OCI-LY1 (cell line): ENCODE results near the gene CHCHD4.

ENCODE experiments used
- EZH2 ChIP-seq: fragments of 200-600 bp; sonication (generic), shearing (Covaris generic); IDR thresholded peaks from 2 replicates; pipeline ENCODE4 v1.8.0; 2017; ENCODE audit warnings: borderline replicate concordance, mixed run types, mild to moderate bottlenecking, antibody characterized with exemption, low read length, moderate library complexity, mixed read lengths
- TF ChIP-seq, protein P1 (sequence below): fragments of 200-600 bp; sonication (generic), shearing (Covaris generic); IDR thresholded peaks from 2 replicates; pipeline ENCODE4 v1.5.1; 2017; ENCODE audit warnings: mild to moderate bottlenecking, antibody characterized with exemption, low read length, moderate library complexity, mixed read lengths

DNA sequence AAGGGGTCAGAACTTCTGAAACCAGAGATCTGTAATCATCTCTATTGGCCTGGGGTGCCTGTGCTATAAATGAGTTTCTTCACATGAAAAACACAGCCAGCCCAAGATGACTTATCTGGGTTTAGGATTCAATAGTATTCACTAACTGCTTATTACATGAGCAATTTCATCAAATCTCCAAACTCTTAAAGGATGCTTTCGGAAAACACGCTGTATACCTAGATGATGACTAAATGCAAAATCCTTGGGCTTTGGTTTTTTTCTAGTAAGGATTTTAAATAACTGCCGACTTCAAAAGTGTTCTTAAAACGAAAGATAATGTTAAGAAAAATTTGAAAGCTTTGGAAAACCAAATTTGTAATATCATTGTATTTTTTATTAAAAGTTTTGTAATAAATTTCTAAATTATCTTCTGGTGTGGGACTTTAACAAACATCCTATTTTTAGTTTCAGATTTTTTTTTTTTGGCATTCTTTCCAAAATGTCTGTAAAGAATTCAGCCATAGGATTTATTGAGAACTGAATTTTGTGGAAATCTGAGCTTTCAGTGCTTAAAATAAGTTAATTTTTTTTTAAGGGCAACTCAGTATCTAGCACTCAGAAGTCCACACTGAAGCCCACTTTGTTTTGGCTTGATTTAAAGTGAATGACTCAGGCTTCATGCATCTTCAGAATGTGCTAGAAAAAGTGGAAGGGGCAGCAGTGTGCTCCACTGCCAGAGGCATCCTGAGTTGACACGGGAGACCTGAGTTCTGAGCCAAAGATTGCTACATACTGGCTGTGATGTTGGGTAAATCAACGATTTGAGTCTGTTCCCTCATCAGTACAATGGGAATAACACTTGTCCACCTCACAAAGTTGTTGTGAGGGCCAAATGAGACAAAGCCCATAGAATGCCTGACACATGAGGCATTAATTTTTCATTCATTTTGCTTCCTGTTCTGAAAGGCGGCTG, 18.9 kb upstream of the CHCHD4 start:
- TF ChIP-seq, protein P1, sequence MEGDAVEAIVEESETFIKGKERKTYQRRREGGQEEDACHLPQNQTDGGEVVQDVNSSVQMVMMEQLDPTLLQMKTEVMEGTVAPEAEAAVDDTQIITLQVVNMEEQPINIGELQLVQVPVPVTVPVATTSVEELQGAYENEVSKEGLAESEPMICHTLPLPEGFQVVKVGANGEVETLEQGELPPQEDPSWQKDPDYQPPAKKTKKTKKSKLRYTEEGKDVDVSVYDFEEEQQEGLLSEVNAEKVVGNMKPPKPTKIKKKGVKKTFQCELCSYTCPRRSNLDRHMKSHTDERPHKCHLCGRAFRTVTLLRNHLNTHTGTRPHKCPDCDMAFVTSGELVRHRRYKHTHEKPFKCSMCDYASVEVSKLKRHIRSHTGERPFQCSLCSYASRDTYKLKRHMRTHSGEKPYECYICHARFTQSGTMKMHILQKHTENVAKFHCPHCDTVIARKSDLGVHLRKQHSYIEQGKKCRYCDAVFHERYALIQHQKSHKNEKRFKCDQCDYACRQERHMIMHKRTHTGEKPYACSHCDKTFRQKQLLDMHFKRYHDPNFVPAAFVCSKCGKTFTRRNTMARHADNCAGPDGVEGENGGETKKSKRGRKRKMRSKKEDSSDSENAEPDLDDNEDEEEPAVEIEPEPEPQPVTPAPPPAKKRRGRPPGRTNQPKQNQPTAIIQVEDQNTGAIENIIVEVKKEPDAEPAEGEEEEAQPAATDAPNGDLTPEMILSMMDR = no peak
- TF ChIP-seq EZH2 = no peak
